ENCODE results near the gene TIGD3.

DNA sequence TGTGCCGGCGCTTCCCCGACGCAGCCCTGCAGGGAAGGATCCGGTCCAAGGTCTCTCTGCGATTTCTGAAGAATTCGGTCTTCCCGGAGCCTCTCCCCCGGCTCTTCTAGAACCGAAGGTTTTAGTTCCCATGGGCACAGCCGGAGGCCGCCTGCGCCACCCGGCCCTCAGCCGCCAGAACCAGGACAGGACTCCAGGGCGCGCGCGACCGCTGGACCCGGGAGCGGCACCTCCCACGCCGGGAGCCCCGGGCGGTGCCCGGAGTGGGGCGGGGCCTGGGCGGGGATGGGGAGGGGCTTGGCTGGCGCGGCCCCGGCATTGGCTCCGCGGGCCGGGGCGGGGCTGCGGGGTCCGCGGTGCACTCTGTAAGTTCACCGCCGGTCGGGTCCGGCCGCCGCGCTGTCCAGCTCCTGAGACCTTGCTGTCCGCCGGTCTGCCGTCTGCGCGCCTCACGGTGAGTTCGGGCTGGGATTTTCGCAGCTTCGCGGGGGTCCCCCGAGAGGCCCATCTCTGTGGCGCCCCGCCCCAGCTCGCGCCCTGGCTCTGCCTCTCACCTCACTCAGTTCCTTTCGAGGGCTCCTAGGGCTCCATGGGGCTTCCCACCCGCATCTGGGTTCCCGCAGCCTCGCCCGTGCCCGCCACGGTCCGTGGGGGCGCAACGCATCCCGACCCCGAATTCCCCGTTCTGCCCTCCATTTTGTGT is 39.9 kb upstream of the TIGD3 start, which contains the start of gene CDC42EP2:
- no peak for TF ChIP-seq POLR2A (IDR thresholded peaks at IDR 0.05)
- TF ChIP-seq, protein P1, sequence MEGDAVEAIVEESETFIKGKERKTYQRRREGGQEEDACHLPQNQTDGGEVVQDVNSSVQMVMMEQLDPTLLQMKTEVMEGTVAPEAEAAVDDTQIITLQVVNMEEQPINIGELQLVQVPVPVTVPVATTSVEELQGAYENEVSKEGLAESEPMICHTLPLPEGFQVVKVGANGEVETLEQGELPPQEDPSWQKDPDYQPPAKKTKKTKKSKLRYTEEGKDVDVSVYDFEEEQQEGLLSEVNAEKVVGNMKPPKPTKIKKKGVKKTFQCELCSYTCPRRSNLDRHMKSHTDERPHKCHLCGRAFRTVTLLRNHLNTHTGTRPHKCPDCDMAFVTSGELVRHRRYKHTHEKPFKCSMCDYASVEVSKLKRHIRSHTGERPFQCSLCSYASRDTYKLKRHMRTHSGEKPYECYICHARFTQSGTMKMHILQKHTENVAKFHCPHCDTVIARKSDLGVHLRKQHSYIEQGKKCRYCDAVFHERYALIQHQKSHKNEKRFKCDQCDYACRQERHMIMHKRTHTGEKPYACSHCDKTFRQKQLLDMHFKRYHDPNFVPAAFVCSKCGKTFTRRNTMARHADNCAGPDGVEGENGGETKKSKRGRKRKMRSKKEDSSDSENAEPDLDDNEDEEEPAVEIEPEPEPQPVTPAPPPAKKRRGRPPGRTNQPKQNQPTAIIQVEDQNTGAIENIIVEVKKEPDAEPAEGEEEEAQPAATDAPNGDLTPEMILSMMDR (IDR thresholded peaks at IDR 0.05): no peak

Data from lower leg skin (tissue), 3 donors.